Measurements from ENCODE around the gene FOXRED2.

- no peak for TF ChIP-seq CTCF (IDR thresholded peaks at IDR 0.05)
- no peak for TF ChIP-seq EP300 (IDR thresholded peaks at IDR 0.05; ENCODE audit: low read depth)
- no peak for TF ChIP-seq POLR2AphosphoS5 (IDR thresholded peaks at IDR 0.05)
Observed at GRCh38 chr22:36461665-36462649, 44.9 kb downstream of the FOXRED2 start.

Measured in transverse colon (tissue), 4 donors.